HG03432 (cell line): ENCODE data around the gene C1R.
"Not testable (repeated sequence)": the region's sequence is repeated elsewhere in the genome, so short reads cannot be mapped to it uniquely, and the experiment has no call there.

Experiments used
- ATAC-seq: cut with Tn5 transposase; IDR thresholded peaks from one replicate; pipeline ENCODE4 v1.9.1; 2021; ENCODE audit warnings: mild to moderate bottlenecking, moderate library complexity; ENCODE audit not compliant: unreplicated experiment

The C1R gene

DNA sequence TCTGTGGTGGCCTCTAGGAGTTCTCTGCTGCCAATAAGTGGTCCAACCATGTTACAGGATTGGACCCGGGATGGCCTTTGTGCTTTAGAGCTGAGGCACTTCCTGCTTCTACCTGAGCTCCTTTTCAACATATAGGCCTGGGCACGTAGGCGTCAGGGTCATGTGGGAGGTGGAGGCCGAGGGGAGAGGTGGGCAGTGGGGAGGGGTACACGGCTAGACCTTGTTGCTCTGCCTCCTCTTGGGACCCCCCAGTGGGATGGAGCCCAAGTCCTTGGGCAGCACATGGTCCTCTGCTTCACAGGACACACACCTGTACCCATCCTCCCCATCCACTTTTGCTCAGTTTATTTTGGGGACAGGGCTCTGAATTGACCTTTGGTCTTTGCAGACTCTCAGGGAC lies 29.1 kb upstream of the C1R start:
- no peak for ATAC-seq

DNA sequence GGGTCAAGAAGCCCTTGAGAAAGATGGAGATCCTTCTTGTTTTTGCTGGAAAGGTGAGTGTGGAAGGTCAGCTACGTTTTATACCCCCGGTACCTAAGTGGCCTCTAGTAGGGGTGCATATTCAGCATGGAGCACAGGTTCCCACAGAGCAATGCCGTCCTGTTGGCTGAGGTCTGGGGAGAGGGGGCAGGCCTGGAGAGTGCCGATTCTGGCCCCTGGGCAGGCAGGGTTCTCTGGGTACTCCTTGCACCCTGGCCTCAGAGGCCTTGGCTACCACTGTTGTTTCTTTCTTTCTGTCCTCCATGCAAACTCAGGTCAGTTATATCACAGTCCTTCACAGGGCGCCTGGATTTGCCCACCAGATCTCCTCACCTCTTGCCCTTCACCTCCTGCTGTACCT lies 27.9 kb upstream of the C1R start:
- ATAC-seq: no peak

DNA sequence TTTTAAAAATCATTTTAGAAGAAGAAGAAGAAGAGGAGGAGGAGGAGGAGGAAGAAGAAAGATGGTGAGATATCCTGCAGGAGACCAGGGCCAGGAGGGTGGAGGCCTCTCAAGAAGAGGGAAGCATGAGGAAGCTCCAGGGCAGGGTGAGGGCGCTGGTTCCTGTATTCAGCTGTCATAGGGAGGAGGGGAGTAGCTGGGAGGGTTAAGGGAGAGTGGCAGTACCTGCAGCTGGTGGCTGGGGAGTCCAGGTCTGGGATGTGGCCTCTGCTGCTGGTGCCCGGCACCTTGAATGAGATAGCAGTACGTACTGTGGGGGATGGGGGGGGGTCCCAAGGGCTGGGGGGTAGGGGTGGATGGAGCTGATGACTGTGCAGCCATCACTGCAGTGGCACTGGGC lies 26.6 kb upstream of the C1R start:
- no peak for ATAC-seq

DNA sequence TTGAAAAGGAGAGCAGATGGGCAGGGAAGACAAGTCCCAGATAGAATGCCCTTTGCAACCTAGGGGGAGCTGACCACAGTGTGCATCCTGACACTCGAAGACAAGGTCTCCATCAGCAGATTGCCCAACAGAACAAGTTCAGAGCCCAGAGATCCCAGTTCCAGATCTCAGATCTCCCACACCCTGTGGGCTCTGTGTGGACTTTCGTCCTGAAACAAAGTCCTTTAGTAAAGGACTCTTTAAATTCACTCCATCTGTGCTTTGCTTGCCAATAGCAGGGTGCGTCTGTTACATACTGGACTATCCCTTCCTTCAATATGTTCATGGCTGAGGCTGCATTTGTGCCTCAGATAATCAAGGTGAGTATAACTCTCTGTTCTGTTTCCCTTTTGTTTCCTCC lies 25.4 kb upstream of the C1R start:
- ATAC-seq: no peak

DNA sequence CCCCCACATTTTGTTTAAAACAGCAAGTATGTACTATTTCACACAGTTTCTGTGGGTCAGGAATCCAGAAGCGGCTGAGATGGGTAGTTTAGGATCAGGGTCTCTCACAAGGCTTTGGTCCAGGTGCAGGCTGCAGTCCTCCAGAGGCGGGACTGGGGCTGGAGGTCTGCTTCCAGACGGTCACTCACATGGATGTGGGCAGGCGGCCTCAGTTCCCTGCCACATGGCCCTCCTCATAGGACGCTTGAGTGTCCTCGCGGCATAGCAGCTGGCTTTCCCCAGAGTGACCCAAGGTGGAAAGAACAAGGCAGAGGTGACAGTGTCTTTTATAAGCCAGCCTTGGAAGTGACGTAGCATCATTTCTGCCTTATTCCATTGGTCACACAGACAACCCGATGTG lies 24.7 kb upstream of the C1R start:
- no peak for ATAC-seq

DNA sequence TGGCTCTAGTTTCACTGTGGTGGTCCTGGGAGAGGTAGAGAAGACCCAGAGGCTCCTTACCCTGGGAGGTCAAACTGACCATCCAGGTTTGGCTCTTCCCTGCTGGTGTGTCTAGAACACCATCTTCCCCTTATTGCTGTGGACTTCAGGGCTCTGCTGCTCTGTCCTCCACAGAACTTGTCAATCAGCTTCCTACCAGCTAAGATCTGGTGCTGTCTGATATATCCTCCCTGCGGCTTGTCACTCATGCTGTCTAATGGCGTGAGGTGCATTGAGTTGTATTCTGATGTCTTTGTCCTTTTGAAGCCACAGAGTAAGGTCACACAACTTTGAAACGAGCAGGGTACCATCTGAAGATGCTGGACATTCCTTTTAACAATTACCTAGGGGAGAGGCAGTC lies 24.0 kb upstream of the C1R start:
- ATAC-seq: no peak

DNA sequence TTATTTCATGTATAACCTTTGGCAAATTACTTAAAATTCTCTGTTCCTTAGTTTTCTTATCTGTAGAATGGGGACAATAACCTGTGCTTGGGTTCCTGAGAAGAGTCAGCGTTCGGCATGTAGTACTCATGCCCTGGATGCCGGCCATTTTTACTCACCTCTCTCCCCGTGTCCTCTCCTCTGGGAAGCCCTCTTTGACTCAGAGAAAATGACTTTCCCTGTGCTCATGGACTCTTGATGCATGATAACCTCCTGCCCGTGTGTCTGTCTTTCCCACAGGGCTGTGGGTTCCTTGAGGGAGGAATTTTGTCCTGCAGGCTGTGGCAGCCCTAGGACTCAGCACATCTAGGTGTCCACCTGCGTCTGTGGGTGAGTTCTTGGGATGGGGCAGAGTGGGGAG lies 22.6 kb upstream of the C1R start:
- no peak for ATAC-seq

DNA sequence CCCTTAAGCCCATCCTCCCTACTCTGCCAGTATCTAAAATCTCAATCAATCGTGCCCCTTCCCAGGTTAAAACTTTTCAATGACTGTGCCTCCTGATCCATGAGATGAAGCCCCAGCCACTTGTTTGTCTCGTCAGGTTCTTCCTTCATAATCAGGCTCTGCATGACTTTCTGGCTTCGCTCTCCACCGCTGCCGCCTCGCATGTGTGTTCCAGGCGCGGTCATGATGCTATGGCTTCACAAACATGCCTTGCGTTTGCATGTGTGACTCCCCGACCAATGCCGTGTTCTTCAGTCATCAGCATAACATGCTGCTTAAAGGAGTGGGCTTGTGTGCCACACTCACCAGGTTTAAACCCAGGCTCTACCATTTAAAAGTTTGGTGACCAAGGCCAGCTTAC lies 21.8 kb upstream of the C1R start:
- ATAC-seq: no peak

DNA sequence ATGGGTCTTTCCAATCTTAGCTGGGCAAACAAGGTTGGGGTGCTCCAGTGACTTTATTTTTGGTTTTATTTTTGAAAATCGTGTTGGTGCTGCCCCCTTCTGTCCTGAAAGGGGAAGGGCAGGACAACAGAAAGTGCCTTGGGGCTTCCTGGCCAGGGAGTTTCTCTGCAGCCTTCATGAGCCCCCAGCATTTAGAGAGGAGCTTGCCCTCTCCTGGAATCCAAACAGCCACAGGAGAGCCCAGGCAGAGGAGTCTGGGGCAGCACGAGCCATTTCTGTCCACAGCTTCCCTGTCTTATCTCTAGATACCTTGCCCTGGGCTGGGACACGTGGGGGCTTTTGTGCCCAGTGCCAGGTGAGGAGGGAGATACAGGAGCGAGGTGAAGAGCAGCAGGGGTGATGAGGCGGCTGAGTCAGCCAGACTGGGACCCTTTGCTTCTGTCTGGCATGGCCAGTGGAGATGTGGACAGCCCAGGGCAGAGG lies 21.2 kb upstream of the C1R start:
- no peak for ATAC-seq

DNA sequence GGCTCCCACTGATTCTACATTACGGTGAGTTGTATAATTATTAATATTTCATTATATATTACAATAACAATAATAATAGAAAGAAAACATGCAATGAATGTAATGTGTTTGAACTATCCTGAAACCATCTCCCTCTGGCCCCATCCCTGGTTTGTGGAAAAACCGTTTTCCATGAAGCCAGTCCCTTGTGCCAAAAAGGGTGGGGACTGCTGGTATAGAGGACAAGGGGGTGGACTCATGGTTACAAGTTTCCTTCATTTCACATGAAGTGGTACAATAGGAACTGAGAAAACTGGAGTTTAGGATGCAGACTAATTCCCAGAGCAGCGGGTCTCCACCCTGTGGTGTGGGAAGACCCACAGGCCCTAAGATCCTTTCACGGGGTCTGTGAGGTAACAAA lies 19.8 kb upstream of the C1R start:
- ATAC-seq: no peak

DNA sequence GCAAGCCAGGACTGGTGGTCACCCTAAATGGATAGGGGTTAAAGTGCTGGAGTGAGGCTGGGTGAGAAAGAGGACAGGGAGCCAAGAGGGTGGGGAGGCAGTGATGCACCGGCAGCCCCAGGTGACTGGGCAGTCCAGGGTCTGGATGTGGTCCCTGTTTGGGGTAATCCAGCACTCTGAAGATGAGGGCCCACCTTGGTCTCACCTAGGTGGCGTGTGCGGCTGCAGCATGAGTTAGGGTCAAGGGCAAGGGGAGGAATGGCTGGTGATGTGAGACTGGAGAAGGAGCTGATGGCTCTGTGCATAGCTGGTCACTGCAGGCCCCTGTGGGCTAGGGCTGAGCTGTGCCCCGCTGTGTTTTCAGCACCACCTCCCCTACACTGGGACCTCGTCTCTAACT lies 18.4 kb upstream of the C1R start:
- no peak for ATAC-seq

DNA sequence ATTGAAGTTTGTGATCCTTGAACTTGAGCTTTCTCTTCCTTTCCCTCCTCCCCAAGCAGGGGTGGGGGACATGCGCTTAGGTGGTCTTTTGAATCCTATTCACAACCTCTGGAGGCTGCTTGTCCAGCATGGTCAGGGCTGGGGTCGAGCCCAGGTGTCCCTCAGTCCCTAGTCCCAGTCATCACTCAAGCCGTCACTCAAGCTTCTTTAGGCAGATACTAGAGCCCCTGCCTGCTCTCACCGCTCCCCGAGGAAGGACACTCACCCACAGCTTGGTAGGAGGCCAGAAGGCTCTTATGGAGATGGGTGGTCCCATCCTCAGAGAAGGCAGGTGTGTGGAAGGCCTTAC lies 17.3 kb upstream of the C1R start:
- no peak for ATAC-seq

DNA sequence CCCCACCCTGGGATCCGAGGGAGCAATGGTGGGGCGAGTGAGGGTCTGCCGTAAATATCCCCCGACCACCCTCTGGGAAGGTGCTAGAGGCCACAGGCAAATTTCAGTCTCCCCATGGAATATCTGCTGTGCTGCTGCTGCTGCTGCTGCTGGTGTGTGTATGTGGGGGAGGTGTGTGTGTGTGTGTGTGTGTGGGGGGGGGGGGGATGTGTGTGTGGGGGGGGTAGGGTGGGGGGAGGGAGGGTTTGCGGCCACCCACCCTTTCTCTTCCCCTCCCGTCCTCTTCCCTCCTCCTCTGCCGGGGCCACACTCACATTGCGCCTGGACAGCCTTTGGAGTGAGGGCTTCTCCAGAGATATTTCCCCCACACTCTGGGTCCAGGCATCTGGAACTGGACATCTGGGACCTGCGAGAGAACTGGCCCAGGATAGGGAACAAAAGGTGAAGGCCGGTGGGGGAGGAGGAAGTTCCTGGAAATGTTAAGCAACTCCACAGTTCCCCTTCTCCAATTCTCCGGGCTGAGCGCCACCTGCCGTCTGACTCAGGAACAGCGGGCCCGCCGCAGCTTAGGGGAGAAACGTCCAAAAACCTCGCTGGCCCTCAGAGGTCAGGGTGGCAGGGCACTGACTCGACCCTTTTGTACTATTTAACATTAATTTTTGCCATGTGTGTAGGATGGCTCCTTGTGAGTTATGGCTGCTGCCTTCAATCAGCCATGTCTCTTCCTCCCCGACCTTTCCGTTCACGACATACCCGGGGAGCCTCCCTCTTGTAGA lies 16.7 kb upstream of the C1R start, which contains the start of gene C1RL:
C1RL (minus strand) TSS at position 419 of the 776 bp plus-strand sequence; CDS start at position 385, 34 bp downstream.
- ATAC-seq: peak; percentile 31

DNA sequence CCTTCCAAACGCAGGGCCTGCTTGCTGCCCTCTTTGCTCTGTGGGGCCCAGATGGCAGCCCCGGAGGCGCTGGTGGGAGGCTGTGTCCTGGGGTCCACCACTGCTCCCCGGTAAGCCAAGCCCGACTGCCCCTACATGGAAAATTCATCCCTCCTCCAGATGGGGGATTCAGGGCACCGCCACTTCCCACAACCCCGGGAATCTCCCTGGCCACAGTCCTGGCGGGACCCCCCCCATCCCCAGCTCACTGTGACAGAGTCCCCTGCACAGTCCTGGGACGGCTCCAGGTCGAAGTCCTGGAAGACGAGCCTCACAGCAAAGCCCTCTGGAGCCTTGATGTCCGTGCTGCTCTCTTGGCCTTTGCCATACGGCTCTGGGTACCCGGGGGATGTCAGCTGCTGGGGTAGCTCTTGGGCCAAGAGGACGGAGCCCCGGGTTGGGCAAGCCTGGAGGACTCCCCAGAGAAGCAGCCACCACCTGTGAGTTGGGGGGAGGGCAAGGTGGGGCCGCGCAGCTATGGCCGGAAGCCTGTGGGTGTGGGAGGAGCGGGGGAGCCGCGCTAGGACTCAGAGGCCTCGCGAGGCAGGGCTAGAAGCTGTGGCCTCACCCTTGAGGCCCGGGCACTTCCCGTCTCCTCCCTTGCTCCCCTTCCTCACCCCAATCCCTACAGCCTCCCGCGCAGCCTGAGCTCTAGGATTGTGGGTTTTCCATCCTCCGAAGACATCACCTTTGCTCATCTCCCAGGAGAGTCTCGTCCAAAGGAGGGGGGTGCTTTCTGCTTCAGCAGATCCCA lies 16.0 kb upstream of the C1R start:
- peak; percentile 93 for ATAC-seq

DNA sequence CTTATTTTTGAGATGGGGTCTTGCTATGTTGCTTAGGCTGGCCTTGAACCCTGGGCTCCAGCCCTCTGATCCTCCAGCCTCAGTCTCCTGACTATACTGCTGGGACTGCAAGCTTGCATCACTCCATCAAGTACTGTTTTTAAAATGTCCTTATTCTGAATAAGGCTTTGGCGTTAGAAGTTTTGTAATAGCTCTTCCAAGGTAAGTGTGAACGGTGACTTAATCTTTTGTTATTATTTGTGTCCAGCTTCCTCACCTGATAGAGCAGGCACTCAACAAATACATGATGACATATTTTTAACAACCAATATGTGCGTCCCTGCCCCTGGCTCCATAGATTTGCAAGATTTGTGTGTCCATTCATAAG lies 15.4 kb upstream of the C1R start:
- no peak for ATAC-seq

DNA sequence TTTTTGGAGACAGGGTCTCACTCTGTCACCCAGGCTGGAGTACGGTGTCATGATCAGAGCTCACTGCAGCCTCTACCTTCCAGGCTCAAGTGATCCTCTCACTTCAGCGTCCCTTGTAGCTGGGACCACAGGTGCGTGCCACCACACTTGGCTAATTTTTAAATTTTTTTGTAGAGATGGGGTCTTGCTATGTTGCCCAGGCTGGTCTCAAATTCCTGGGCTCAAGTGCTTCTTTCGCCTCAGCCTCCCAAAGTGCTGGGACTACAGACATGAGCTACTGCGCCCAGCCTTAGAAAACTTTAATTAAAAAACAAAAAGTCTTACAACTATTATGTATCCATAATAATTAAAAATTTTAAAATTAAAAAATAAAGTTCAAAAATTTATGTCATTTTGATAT lies 14.9 kb upstream of the C1R start:
- not testable (repeated sequence) for ATAC-seq

DNA sequence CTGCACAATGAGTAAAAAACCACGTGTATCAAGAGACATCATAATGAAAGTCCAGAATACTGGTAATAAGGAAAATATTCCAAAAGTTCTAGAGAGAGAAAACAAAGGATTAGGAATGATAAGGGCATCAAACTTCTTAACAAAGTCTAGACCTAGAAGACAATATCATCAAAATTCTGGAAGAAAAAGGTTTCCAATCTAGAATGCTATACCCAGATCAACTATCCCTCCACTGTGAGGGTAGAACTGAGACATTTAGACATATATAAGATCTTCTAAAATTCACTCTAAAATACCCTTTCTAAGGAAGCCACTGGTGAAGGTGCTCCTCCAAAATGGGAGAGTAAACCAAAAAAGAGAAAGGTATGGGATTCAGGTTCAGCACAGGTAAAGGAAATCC lies 13.8 kb upstream of the C1R start:
- ATAC-seq: no peak

DNA sequence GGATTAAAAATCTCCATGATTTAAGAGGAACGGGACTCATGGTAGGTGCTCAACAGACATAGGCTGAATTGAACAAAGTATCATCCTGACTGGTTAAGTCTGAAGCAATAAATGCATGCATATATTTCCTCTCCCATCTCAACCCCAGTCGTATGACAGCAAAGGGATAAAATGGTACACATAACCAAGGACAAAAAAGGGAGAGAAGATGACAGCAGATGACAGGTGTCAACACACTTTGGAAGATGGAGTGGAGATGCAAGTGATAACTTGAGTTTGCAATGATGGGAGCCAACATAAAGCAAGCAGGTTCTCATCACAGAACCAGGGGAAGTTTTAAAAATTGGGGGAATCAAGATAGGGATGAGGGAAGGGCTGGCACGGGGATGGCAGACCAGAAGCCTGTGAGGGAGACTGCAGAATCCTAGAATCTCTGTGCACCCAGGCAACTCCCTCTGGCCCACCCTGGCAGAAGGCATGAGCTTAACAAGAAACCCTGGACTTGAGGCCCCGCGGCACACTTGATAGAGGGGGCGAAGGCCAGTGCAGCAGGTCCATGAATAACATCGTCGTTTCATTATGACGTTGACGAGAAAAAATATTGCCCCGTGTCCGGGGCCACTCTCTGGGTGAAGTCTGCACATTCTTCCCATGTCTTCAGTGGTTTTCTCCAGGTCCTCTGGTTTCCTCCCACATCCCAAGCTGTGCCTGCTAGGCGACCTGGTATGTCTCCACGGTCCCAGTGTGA lies 11.8 kb upstream of the C1R start:
- ATAC-seq: no peak

DNA sequence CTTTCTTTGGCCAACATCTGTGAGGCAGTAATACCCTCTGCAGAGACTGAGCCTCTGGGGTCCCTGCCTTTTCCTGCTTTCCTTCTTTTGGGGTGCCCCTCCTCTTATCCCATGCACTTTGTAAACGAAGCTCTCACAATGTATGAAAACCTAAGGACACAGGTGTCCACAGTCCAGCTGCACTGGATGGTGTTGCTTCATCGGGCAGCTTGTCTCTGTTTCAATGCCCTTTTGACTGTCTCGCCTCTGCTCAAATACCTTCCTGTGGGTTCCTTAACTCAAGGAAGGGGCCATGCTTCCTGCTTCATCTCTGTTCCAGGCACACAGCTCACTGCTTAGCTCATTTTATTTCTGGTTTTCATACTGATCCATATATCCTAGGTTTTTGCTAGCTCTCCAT lies 10.3 kb upstream of the C1R start:
- no peak for ATAC-seq

DNA sequence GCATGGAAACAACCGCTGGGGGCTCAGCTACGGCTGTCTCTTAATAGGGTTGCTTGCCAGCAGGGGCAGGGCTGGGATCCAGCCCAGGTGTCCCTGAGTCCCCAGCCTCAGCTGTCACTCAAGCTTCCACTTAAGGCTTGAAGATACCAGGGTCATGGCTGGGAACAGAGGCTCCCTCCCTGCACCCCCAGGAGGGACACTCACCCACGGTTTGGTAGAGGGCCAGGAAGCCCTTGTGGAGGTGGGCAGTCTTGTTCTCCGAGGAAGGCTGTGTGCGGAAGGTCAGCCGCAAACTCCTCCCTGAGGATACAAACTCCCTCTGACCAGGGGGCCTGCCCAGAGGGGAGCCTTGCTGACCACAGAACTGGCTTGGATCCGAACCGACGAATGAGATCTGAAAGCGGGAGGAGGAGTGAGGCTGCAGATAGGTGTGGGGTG lies 9.5 kb upstream of the C1R start:
- ATAC-seq: no peak

DNA sequence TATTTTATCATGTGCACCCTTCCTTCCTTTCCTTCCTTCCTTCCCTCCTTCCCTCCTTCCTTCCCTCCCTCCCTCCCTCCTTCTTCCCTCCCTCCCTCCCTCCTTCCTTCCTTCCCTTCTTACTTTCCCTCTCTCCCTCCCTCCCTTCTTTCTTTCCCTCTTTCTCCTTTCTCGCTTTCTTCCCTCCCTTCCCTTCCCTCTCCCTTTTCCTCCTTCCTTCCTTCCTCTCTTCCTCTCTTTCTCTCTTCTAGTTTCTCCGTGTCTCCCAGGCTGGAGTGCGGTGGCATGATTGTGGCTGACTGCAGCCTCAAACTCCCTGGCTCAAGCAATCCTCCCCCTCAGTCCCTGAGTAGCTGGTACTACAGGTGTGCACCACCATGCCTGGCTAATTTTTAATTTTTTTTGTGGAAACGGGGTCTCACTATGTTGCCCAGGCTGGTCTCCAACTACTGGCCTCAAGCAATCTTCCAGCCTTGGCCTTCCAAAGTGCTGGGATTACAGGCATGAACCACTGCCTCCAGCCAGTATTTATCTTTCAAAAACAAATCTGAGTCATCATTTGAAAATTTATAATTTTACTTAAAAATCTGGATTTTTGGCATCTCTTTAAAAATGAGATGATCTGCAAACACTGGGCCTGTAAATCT lies 8.9 kb upstream of the C1R start:
- no peak for ATAC-seq
